Gastrocnemius medialis (tissue), 4 donors: Measurements from ENCODE around the gene OR2T29. TPM values are rescaled to one million over a fixed set of nuclear protein-coding genes. Genes with fewer than 3 reads are reported as not detected.
"Not testable (repeated sequence)": the region's sequence is repeated elsewhere in the genome, so short reads cannot be mapped to it uniquely, and the experiment has no call there.

Experiments
- ATAC-seq, 2 donors: fragments of 150-250 bp; one replicate each; pipeline ENCODE4 v1.9.1; 2016
- DNase-seq, 2 donors: peaks; one replicate each; pipeline ENCODE4 v3.0.0-alpha.2; 2019
- H3K27ac ChIP-seq, 4 donors: fragments of 200-600 bp; sonication (generic); 1 replicate in 1 of 4; 2 replicates in 3 of 4; pipeline ENCODE4 v1.5.1; 2016 to 2018; ENCODE audit warnings: mild to moderate bottlenecking in 2 of 4, moderate library complexity in 1 of 4
- H3K27me3 ChIP-seq, 3 donors: fragments of 200-600 bp; sonication (generic) in 2 of 3; 1 replicate in 1 of 3; 2 replicates in 2 of 3; pipeline versions ENCODE4 v1.5.1 to v1.6.0; 2016 to 2019; ENCODE audit warnings: mild to moderate bottlenecking in 1 of 3, moderate library complexity in 1 of 3
- H3K36me3 ChIP-seq, 2 donors: fragments of 200-600 bp; sonication (generic) in 1 of 2; one replicate each; pipeline ENCODE4 v1.5.1; 2017 to 2018
- H3K4me1 ChIP-seq, 2 donors: fragments of 200-600 bp; sonication (generic) in 1 of 2; one replicate each; pipeline ENCODE4 v1.5.1; 2016 to 2017; ENCODE audit warnings: mild to moderate bottlenecking in 2 of 2
- H3K4me3 ChIP-seq, 4 donors: fragments of 200-600 bp; sonication (generic) in 3 of 4; 1 replicate in 1 of 4; 2 replicates in 3 of 4; pipeline ENCODE4 v1.5.1; 2016 to 2019; ENCODE audit warnings: mild to moderate bottlenecking in 2 of 4
- H3K9me3 ChIP-seq, 3 donors: fragments of 200-600 bp; sonication (generic) in 2 of 3; 1 replicate in 1 of 3; 2 replicates in 2 of 3; pipeline ENCODE4 v1.5.1; 2016 to 2019
- POLR2A ChIP-seq, 2 donors: fragments of 450-650 bp; IDR thresholded peaks; one replicate each; pipeline ENCODE4 v1.6.1; 2017; ENCODE audit warnings: antibody characterized with exemption in 2 of 2, mild to moderate bottlenecking in 2 of 2, moderate library complexity in 2 of 2
- in situ Hi-C, 4 donors: fragments of 200-750 bp; cut with MboI; loops; one replicate each; pipeline versions ENCODE4 v1.15.0 to v1.8.0; 2017; ENCODE audit warnings: low sequenced_read_pairs in 4 of 4
- intact Hi-C: fragments of 100-400 bp; cut with DNase I; formaldehyde crosslinking; loops from one replicate; pipeline ENCODE4 v1.15.1; 2023; ENCODE audit warnings: low total_unique reads
- total RNA-seq, 4 donors: library from RNA; depleted of rRNA; stranded (reverse); fragments of >200 nt; gene quantifications; one replicate each; pipeline versions ENCODE4 v1.1.0 to v1.2.3, GENCODE V29; 2016
- TF ChIP-seq, protein P1 (sequence below), 5 experiments: fragments of 450-650 bp in 3 of 5; fragments of 200-600 bp in 2 of 5; sonication (generic) in 2 of 5; IDR thresholded peaks in 4 of 5; conservative IDR thresholded peaks in 1 of 5; 1 replicate in 4 of 5; 2 replicates in 1 of 5; pipeline ENCODE4 v1.5.1; 2016 to 2019; ENCODE audit warnings: antibody characterized with exemption in 5 of 5, mild to moderate bottlenecking in 3 of 5, moderate library complexity in 3 of 5

Gene OR2T29, protein sequence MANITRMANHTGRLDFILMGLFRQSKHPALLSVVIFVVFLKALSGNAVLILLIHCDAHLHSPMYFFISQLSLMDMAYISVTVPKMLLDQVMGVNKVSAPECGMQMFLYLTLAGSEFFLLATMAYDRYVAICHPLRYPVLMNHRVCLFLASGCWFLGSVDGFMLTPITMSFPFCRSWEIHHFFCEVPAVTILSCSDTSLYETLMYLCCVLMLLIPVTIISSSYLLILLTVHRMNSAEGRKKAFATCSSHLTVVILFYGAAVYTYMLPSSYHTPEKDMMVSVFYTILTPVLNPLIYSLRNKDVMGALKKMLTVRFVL
- not detected for total RNA-seq

DNA sequence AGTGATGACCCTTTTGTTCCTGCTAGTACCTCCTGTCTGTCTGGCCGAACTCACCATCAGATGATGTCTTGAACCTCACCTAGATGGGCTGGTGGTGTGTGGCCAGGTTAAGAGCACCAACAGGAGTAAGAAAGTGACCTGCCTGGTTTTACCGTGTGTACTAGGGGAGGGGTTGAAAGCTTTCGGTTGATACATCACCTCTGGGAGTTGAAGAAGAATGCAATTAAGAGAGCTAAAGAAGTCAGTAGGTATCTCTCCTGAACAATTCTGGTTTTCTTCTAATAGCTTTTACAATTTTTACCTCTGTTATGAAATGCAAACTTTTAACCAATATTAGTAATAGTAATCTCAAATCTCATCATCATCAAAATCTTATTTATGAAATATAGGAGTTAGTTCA lies at the start of gene OR2T29:
Gene OR2T29, minus strand, starts transcription at position 101 of the 400 bp plus-strand sequence. CDS start 3,281 bp downstream, outside the sequence.
- H3K4me1 ChIP-seq, in situ Hi-C loops, H3K9me3 ChIP-seq, H3K36me3 ChIP-seq, intact Hi-C loops, DNase-seq, H3K4me3 ChIP-seq, H3K27ac ChIP-seq, H3K27me3 ChIP-seq, ATAC-seq: not testable (repeated sequence)

DNA sequence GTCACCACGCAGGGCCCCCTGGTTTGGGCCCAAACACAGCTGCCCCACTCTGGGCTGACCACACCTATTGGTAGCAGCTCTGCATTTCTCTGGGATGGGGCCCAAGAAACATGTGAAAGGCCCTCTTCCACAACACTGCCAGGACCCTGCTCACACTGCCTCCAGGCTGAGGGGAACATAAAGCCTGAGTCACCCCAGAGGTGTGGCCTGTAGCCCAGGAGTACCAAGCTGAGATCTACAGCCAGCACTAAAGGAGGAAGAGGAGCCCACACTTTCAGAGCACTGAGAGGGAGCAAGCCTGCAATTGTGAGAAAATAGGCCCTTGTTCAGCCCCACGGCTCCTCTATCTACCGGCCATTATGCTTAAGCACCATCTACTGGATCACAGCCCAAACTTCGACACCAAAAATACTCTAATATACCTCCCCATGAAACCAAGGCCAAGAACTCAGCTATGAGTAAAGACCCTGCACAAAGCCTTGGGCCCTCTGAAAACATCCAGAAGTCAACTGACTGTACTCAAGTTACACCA lies 49.4 kb upstream of the OR2T29 start:
- Histone ChIP-seq H3K27me3 (no peaks in the 10 kb centered on the region), H3K36me3 (no peaks in the 10 kb centered on the region), H3K9me3 (no peaks in the 10 kb centered on the region), H3K27ac (no peak overlapping the region), H3K4me1 (no peaks in the 10 kb centered on the region), H3K4me3 (no peak overlapping the region)
- DNase-seq (no peak), ATAC-seq (no peak)
- in situ Hi-C loops (no loop called here), intact Hi-C loops (no loop called here)
- TF ChIP-seq, protein P1, sequence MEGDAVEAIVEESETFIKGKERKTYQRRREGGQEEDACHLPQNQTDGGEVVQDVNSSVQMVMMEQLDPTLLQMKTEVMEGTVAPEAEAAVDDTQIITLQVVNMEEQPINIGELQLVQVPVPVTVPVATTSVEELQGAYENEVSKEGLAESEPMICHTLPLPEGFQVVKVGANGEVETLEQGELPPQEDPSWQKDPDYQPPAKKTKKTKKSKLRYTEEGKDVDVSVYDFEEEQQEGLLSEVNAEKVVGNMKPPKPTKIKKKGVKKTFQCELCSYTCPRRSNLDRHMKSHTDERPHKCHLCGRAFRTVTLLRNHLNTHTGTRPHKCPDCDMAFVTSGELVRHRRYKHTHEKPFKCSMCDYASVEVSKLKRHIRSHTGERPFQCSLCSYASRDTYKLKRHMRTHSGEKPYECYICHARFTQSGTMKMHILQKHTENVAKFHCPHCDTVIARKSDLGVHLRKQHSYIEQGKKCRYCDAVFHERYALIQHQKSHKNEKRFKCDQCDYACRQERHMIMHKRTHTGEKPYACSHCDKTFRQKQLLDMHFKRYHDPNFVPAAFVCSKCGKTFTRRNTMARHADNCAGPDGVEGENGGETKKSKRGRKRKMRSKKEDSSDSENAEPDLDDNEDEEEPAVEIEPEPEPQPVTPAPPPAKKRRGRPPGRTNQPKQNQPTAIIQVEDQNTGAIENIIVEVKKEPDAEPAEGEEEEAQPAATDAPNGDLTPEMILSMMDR (IDR thresholded peaks at IDR 0.05 in 4 of 5, conservative IDR thresholded peaks at IDR 0.05 in 1 of 5) = no peak
- TF ChIP-seq POLR2A (IDR thresholded peaks at IDR 0.05) = no peak

DNA sequence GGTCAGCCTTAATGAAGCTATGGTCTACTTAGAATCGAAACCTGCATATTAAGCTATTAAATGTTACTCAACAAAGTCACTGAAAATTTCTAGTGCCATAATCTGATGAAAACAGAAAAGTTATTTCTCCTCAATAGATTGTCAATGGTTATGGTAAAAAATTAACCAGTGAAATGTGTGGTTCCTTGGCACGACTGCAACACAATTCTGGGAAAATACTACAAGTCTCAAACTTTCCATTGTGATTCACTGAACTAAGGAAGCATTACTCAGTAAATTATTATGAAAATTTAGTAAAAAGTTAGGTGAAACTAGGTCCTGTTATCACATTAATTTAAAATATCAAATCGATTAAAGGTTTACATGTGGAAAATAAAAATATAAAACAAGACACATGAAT lies 47.7 kb upstream of the OR2T29 start:
- in situ Hi-C loops = no loop called here

DNA sequence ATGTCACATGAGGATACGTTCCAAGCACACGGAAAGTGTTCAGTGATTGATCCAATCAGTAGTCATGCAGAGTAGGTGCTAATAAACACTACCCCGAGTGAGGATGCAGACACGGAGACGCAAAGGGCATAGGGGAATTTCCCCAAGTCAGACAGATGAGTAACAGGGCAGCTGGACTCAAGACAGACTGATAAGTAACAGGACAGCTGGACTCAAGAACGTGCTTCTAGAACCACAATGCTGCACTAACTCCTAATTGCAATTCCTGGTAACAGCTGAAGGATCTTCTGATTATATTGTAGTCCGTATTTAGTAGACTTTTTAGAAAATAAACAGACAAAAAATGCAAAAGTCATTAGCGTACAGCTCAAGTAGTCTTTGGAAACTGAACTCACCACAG lies 36.8 kb upstream of the OR2T29 start:
- intact Hi-C loops (no loop called here), in situ Hi-C loops (no loop called here)
- H3K4me3 ChIP-seq = no peak overlapping the region
- no peaks in the 10 kb centered on the region for H3K9me3 ChIP-seq
- H3K27me3 ChIP-seq = no peaks in the 10 kb centered on the region
- H3K4me1 ChIP-seq = no peaks in the 10 kb centered on the region
- H3K36me3 ChIP-seq = no peaks in the 10 kb centered on the region
- H3K27ac ChIP-seq = no peak overlapping the region
- TF ChIP-seq, protein P1 (IDR thresholded peaks at IDR 0.05 in 4 of 5, conservative IDR thresholded peaks at IDR 0.05 in 1 of 5) = no peak
- no peak for TF ChIP-seq POLR2A (IDR thresholded peaks at IDR 0.05)
- DNase-seq (no peak), ATAC-seq (no peak)

More for the DNA sequence above, 47.7 kb upstream of the OR2T29 start:
- Histone ChIP-seq H3K9me3 (no peaks in the 10 kb centered on the region), H3K36me3 (no peaks in the 10 kb centered on the region), H3K4me1 (no peaks in the 10 kb centered on the region), H3K27ac (no peak overlapping the region), H3K27me3 (no peaks in the 10 kb centered on the region), H3K4me3 (no peak overlapping the region)
- DNase-seq (no peak), ATAC-seq (no peak)
- no peak for TF ChIP-seq POLR2A (IDR thresholded peaks at IDR 0.05)
- TF ChIP-seq, protein P1 (IDR thresholded peaks at IDR 0.05 in 4 of 5, conservative IDR thresholded peaks at IDR 0.05 in 1 of 5) = no peak
- intact Hi-C loops = no loop called here

DNA sequence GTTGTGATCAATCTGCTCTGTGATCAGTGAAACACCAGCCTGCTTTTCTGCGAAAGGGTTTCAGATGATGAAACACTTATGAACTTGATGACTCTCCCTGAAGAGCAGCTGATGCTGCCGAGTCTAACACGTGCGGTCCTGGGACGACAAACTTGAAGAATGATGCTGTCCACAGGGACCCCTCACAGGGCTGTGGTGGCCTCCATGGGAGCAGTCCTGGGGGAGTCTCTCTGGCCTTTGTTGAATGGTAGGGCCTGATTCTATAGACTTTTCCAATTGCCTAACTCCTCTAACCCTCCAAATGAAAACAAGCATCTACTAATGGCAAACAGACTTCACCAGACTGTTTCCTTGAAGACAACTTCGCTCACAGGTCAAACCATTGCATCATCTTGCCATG lies 35.0 kb upstream of the OR2T29 start, which contains the start of gene OR2T10:
Gene OR2T10, minus strand, starts transcription at position 112 of the 400 bp plus-strand sequence. CDS start 3,932 bp downstream, outside the sequence.
- no peaks in the 10 kb centered on the region for H3K27me3 ChIP-seq
- H3K4me1 ChIP-seq = no peaks in the 10 kb centered on the region
- TF ChIP-seq, protein P1 (IDR thresholded peaks at IDR 0.05 in 4 of 5, conservative IDR thresholded peaks at IDR 0.05 in 1 of 5) = no peak
- TF ChIP-seq POLR2A (IDR thresholded peaks at IDR 0.05) = no peak
- in situ Hi-C loops (no loop called here), intact Hi-C loops (no loop called here)
- H3K9me3 ChIP-seq = no peaks in the 10 kb centered on the region
- H3K27ac ChIP-seq = no peak within 1 kb of the TSS
- no peak for DNase-seq
- H3K4me3 ChIP-seq = no peak within 1 kb of the TSS
- ATAC-seq = no peak
- no peaks in the 10 kb centered on the region for H3K36me3 ChIP-seq
